GM19099 (cell line): Measurements from ENCODE around the gene KCNH3.

Experiments used
- POLR2A ChIP-seq: IDR thresholded peaks from 3 replicates; pipeline ENCODE4 v1.6.1; 2011; ENCODE audit warnings: low read depth; ENCODE audit not compliant: insufficient read length; ENCODE audit errors: extremely low read depth

KCNH3 gene

DNA sequence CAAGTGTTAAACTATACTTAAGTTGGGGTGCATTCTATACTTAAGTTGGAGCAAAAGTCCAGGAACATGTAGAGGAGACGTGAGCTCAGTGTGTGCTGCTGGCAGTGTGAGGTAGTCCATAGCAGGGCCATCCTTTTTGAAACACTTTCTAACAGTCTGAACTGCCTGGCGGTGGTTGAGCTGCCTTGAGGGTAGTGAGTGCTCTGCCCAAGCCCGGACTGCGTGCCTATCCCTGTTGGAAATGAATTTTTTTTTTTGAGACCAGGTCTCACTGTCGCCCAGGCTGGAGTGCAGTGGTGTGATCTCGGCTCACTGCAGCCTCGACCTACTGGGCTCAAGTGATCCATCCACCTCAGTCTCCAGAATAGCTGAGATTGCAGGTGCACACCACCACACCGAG lies 14.1 kb downstream of the KCNH3 start:
- TF ChIP-seq POLR2A, result no peak

DNA sequence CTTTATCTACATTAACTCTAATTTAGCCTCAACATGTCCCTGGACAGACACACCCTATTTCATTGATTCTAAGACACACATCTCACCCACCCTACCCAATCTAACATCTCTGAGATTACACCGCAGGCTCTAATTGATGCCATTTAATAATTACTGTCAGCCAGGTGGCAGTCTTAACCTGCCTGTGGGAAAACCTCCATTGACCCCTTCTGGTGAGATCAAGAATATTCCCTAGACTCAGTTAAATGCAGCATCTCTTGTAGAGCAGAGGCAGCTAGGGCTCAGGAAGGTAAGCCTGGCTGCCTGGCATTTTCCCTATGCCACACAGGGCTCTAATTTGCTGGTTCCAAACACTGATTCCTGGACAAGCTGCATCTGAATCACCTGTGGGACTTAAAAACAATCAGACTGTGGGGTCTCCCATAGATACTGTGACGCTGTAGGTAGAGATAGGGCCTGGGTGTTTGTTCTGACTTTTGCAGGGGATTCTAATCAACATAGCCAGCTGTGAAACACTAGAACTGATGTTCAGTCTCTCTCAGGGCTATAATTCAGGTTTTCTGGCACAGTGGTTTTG lies 14.8 kb downstream of the KCNH3 start:
- TF ChIP-seq POLR2A, result no peak

DNA sequence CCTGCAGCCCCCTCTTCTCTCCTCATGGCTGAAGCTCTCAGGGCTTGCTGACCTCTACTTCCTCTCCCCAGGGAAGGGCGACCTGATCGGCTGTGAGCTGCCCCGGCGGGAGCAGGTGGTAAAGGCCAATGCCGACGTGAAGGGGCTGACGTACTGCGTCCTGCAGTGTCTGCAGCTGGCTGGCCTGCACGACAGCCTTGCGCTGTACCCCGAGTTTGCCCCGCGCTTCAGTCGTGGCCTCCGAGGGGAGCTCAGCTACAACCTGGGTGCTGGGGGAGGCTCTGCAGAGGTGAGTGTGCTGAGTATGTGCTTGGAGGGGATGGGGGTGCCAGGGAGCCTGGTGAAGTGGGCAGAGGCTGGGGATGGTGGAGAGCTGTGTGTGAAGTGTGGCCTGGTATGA lies 15.4 kb downstream of the KCNH3 start:
- no peak for TF ChIP-seq POLR2A

DNA sequence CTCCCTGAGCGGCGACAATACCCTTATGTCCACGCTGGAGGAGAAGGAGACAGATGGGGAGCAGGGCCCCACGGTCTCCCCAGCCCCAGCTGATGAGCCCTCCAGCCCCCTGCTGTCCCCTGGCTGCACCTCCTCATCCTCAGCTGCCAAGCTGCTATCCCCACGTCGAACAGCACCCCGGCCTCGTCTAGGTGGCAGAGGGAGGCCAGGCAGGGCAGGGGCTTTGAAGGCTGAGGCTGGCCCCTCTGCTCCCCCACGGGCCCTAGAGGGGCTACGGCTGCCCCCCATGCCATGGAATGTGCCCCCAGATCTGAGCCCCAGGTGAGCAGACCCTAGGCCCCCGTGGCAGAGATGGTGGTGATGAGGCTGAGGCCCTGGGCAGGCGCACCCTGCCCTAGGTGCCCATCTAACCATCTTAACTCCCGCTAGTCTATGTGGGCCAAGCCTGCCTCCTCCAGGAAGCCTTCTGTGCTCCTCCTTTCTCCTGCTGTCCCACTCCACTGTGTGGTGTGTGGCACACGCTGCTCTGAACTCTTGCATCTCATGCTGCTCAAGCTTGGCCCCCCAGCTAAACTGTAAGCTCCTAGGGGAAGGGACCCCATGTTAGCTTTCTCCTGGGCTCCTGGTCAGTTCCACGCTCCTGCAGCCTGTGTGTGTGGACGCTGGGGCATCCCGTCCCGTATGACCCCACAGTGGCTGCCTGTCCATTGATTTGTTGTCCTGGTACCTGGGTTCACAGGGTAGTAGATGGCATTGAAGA lies 17.0 kb downstream of the KCNH3 start:
- TF ChIP-seq POLR2A, result no peak

DNA sequence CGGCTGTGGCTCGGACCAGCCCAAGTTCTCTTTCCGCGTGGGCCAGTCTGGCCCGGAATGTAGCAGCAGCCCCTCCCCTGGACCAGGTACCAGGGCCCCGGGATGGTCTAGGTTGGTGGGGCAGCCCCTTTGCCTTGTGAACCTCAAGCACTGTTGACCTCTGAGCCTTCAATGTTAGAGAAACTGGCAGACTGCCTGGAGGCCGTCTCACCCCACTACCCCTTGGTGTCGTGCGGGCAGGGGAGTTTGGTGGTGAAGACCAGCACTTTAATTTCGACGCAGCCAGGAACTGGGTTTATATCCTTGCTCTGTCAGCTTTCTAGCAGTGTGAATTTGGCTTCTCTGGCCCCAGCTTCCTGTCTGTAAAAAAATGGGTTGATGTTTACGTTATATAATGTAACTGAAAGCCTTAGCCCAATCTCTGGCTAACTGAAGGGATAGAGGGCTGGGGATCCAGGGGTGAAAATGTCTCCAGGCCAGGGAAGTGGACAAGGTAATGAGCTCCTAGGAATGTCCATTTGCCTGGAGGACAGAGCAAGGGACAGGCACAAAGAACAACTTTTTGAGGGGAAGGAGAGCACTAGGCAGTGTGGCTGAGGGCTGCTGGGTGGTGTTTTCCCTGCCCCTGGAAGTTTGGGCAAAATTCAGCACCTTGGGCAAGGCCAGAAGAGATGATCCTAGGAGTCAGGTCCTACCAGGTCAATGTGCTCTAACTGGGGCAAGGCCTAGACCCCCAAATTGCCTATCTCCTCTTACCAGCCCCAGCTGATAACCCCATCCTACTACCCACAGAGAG lies 17.8 kb downstream of the KCNH3 start:
- TF ChIP-seq POLR2A, result no peak

DNA sequence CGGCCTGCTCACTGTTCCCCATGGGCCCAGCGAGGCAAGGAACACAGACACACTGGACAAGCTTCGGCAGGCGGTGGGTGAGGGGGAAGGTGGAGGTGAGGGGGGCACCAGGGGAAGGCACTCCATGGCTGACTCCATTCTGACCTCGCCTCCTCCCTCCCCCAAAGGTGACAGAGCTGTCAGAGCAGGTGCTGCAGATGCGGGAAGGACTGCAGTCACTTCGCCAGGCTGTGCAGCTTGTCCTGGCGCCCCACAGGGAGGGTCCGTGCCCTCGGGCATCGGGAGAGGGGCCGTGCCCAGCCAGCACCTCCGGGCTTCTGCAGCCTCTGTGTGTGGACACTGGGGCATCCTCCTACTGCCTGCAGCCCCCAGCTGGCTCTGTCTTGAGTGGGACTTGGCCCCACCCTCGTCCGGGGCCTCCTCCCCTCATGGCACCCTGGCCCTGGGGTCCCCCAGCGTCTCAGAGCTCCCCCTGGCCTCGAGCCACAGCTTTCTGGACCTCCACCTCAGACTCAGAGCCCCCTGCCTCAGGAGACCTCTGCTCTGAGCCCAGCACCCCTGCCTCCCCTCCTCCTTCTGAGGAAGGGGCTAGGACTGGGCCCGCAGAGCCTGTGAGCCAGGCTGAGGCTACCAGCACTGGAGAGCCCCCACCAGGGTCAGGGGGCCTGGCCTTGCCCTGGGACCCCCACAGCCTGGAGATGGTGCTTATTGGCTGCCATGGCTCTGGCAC lies 18.5 kb downstream of the KCNH3 start:
- no peak for TF ChIP-seq POLR2A

DNA sequence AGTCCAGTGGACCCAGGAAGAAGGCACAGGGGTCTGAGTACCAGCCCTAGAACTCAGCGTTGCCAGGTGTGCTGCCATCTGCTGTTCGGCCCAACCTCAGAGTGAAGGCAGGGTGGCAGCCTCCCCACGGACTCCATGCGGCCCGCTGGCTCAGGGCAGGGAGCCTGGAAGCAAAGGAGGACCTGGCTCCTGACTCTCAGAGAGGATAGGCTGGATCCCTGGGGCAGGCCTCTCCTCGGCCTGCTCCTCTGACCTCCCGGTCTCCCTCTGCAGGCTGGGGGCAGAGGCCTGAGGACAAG lies 19.0 kb downstream of the KCNH3 start:
- no peak for TF ChIP-seq POLR2A

DNA sequence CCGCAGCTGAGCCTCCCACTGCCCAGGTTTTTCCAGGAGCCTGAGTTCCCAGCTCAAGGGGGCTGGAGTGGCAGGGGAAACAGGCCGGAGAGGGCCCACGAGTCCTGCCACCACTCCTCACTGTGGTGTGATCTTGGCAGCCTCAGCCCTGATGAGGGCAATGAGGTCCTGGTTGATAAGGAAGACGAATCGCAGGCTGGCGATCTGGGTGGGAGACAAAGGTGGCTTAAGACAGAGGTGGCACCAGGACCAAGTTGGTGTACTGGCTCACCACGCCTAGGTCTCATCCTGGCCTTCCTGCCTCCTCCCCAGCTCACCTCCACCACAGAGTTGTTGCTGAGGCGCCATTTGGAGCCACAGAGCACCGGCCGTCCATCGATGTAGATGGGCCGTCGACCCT lies 19.7 kb downstream of the KCNH3 start:
- no peak for TF ChIP-seq POLR2A

DNA sequence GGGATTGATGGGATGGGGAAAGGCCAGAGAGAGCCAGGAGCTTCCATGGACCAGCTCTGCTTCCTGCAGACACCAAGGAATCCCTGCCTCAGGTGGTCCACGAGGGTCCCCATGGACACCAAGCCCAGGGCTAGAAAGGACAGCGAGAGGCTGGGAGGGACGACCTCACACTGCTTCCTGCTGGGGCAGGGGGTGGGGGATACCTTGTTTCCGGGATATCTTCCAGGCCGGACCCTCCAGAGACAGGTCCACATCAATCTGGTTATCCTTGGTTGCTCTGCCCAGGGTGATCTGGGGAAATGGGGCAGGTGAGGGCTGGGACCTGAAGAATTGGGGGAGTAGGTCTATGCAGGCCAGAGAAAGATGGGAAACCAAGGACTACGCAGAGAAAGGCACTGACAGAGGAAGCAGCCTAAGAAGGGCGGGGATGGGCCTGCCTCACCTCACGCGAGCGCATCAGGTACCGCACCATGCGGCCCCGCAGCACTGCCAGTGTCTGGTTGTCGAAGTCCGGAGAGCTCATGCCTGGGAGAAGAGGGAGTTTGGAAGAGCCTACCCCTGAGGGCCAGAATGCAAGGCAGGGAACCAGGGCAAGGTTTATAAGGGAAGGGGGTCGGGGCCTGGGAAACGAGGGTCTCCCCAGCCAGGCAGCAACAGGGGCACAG lies 20.3 kb downstream of the KCNH3 start:
- no peak for TF ChIP-seq POLR2A

DNA sequence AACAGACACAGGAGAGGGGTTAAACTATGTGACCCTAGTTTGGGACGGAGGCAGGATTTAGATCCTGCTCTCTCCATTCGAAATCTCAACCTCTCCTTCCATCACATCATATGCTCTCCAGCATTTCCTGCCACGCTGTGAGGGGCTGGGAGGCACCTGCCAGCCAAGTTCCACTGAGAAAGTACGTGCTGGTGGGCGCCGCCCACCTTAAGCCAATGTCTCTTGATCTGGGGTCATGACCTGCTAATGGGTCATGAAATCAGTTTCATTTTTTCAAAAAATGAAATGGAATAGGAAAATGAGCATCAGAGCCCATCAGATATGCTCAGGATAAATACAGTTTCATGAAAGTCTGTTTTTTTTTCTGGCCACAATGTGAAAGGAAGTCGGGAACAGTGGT lies 21.9 kb downstream of the KCNH3 start:
- TF ChIP-seq POLR2A, result no peak

DNA sequence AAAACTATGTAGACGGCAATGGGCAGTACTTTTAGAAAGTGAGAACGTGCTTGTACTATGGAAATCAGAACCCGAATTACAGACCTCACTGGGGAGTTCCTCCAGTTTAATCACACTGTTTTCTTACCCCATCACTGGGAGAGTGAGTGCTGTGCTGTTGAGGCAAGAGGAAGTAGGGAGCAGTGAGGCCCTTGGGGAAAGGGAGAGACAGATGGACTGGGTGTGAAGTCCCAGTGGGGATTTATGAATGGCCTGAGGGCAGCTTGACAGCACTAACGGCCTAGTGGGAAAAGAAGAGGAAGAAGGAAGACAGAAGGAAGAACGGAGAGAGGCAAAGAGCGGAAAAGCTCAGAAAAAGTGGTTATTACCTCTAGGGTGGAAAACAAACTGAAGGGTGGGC lies 23.4 kb downstream of the KCNH3 start:
- TF ChIP-seq POLR2A, result no peak

DNA sequence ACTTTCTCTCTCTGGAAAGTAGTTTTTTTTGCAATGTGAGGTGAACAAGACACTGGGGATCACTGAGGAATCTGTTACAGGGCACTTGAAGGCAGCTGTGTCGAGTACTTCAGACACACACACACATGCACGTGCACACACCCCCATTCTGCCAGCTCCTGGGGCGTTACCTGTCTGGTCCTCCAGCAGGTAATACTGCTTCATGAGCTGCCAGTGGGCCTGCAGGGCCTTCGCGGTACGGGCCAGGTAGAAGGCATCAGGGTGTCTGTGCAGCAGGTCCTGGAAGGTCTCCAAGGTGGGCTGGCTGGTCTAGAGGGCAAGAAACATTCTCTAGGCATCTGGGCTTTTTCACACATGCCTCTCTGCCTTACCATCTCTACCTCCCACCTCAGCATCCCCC lies 24.0 kb downstream of the KCNH3 start:
- no peak for TF ChIP-seq POLR2A

DNA sequence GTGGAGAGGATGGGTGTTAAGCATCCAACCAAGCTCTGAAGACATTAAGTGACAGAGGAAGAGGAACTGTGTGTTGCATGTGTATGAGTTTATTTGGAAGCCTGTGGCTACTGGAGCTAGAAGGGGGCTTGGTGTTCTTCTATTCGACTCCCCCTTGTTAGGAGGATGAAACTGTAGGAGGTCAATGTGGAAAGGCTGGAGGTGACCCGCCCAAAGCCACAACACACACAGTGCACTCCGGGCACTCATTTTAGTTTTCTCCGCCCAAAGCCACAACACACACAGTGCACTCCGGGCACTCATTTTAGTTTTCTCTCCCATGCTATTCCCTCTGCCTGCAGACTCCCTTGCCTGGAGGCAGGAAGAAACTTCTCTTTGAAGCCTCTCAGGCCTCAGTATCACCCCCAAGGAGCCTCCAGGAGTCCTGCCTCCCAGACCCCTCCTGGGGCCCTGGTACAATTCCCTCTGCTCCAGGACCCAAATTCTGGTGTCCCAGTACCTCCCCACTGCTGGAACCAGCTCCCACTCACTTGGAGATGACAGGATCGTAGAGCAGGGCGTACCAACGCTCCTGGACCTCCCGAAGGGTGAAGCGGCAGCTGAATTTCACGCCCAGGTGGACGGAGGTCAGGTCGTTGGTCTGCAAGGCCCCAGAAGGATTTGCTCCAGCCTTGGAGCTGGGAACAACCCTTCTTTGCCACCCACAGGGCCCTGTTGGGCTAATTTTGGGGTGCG lies 25.3 kb downstream of the KCNH3 start:
- no peak for TF ChIP-seq POLR2A

DNA sequence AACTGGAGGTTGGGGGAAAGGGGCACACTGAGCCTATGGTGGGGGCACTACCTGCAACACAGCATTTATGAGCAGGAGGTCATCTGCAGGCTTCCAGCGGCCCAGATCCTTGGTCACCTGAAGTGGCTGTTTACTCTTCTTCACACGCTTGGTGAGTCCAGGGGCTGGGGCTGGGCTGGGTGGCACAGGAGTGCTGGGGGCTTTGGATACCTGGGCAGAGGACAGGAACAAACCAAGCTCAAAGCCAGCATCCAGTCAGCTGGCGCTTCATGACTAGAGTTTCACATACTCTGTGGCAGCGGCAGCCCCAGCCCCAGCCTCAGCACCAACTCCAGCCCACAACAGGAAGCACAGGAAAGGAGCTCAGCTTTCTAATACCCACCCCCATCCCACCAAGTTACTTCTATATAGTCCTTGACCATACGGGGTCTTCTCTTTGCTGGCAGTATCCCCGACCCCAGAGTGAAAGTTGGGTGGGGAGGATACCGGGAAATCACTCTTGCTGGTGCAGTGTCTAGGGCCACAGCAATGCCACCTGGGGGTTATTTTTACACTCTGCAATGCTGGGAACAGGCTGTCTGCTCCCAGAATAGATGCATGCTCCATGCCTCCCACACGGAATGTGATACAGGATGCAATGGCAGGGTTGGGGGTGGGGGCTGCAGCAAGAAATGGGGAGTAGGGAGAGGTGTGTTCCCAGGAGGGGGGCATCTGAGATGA lies 26.0 kb downstream of the KCNH3 start:
- no peak for TF ChIP-seq POLR2A
